ENCODE data around the gene DNM1.

Gene DNM1

GRCh38 chr9:128161215-128161902, 41.8 kb upstream of the DNM1 start:
- ChIA-PET POLR2A (interaction anchor here (0.7 to 1.6 kb wide), 3 partner anchors 30 to 737 kb away, joined by 3 to 5 read pairs (median 4); partner anchors contain the start of genes CIZ1 and URM1), CTCF (interaction anchor here (0.6 to 0.8 kb wide), 2 partner anchors 11 to 22 kb away, joined by 3 to 4 read pairs; no protein-coding TSS in a partner anchor)
- TF ChIP-seq ELF4 (IDR thresholded peaks at IDR 0.05) (no peak), FOXA1 (IDR thresholded peaks at IDR 0.05) (no peak)
- no peak for DNase-seq (ENCODE audit: extremely low spot score)

- TF ChIP-seq FOXM1 (IDR thresholded peaks at IDR 0.05; ENCODE audit: borderline replicate concordance) (no peak), SUZ12 (IDR thresholded peaks at IDR 0.05) (no peak), FOXK2 (IDR thresholded peaks at IDR 0.05) (no peak), TARDBP (IDR thresholded peaks at IDR 0.05) (no peak), FOXA1 (IDR thresholded peaks at IDR 0.05) (no peak), SP1 (IDR thresholded peaks at IDR 0.05) (no peak), NFRKB (IDR thresholded peaks at IDR 0.05) (no peak), CTBP1 (IDR thresholded peaks at IDR 0.05; ENCODE audit: borderline replicate concordance) (no peak), ELF4 (IDR thresholded peaks at IDR 0.05) (no peak), ARNT (IDR thresholded peaks at IDR 0.05) (no peak), PKNOX1 (IDR thresholded peaks at IDR 0.05) (no peak), BHLHE40 (IDR thresholded peaks at IDR 0.05; ENCODE audit: borderline replicate concordance) (no peak), L3MBTL2 (conservative IDR thresholded peaks at IDR 0.05) (no peak)
- ChIA-PET CTCF (no interaction called here), POLR2A (interaction anchor here (0.7 to 1.6 kb wide), 3 partner anchors 29 to 736 kb away, joined by 3 to 5 read pairs (median 4); partner anchors contain the start of genes CIZ1 and URM1)
- no peak for DNase-seq (ENCODE audit: extremely low spot score)
These were observed 40.8 kb upstream of the DNM1 start for GRCh38 chr9:128162215-128163026.

- ChIA-PET CTCF (no interaction called here), POLR2A (no interaction called here)
- DNase-seq (ENCODE audit: extremely low spot score): no peak
- TF ChIP-seq ELF4 (IDR thresholded peaks at IDR 0.05) (no peak), ARNT (IDR thresholded peaks at IDR 0.05) (no peak), HDGF (IDR thresholded peaks at IDR 0.05; ENCODE audit: borderline replicate concordance) (no peak), TARDBP (IDR thresholded peaks at IDR 0.05) (no peak), SUZ12 (IDR thresholded peaks at IDR 0.05) (no peak), BHLHE40 (IDR thresholded peaks at IDR 0.05; ENCODE audit: borderline replicate concordance) (no peak), PKNOX1 (IDR thresholded peaks at IDR 0.05) (no peak), ZNF384 (IDR thresholded peaks at IDR 0.05) (no peak), FOXA1 (IDR thresholded peaks at IDR 0.05) (no peak)
These were observed 40.1 kb upstream of the DNM1 start for GRCh38 chr9:128163027-128163515.

GRCh38 chr9:128163523-128164306, 39.5 kb upstream of the DNM1 start:
- ChIA-PET POLR2A (no interaction called here), CTCF (no interaction called here)
- TF ChIP-seq ELF4 (IDR thresholded peaks at IDR 0.05) (no peak), SP1 (IDR thresholded peaks at IDR 0.05) (no peak), FOXM1 (IDR thresholded peaks at IDR 0.05; ENCODE audit: borderline replicate concordance) (no peak), ZNF384 (IDR thresholded peaks at IDR 0.05) (no peak)
- DNase-seq (ENCODE audit: extremely low spot score): no peak

GRCh38 chr9:128164307-128164885, 38.8 kb upstream of the DNM1 start:
- ChIA-PET POLR2A (no interaction called here), CTCF (no interaction called here)
- TF ChIP-seq SUZ12 (IDR thresholded peaks at IDR 0.05) (no peak), ELF4 (IDR thresholded peaks at IDR 0.05) (no peak), FOXA1 (IDR thresholded peaks at IDR 0.05) (no peak), FOXM1 (IDR thresholded peaks at IDR 0.05; ENCODE audit: borderline replicate concordance) (no peak), CTBP1 (IDR thresholded peaks at IDR 0.05; ENCODE audit: borderline replicate concordance) (no peak), L3MBTL2 (conservative IDR thresholded peaks at IDR 0.05) (no peak), SP1 (IDR thresholded peaks at IDR 0.05) (no peak), PKNOX1 (IDR thresholded peaks at IDR 0.05) (no peak)
- no peak for DNase-seq (ENCODE audit: extremely low spot score)

- CTCF ChIA-PET: no interaction called here
- POLR2A ChIA-PET: no interaction called here
- TF ChIP-seq ZNF384 (IDR thresholded peaks at IDR 0.05): no peak
- no peak for DNase-seq (ENCODE audit: extremely low spot score)
These were observed 37.0 kb upstream of the DNM1 start for GRCh38 chr9:128166169-128166568.

All from HEK293T (cell line).